Activated naive CD8-positive, alpha-beta T cell treated with anti-CD3 and anti-CD28 coated beads, Interleukin-2, amount 50 U/mL, for 24 hours (primary cell): ENCODE measurements around the gene ANKRD13D.

Experiments used
- ATAC-seq: fragments of 150-1000 bp; cut with Tn5 transposase; one replicate; pipeline ENCODE4 v1.10.0; 2021
- DNase-seq: peaks from one replicate; pipeline ENCODE4 v3.0.0; 2021
- H3K27ac Mint-ChIP-seq: one replicate; pipeline ENCODE4 v1.8.0; 2021; ENCODE audit warnings: mild to moderate bottlenecking, mixed read lengths
- H3K27me3 Mint-ChIP-seq: one replicate; pipeline ENCODE4 v1.8.0; 2021; ENCODE audit warnings: mixed read lengths
- H3K36me3 Mint-ChIP-seq: one replicate; pipeline ENCODE4 v1.8.0; 2021; ENCODE audit warnings: low read depth, mixed read lengths
- H3K4me1 Mint-ChIP-seq: one replicate; pipeline ENCODE4 v1.8.0; 2021; ENCODE audit warnings: mixed read lengths
- H3K4me3 Mint-ChIP-seq: one replicate; pipeline ENCODE4 v1.8.0; 2021; ENCODE audit warnings: mild to moderate bottlenecking, moderate library complexity, mixed read lengths
- H3K9me3 Mint-ChIP-seq: one replicate; pipeline ENCODE4 v1.8.0; 2021; ENCODE audit warnings: mixed read lengths

The ANKRD13D gene

GRCh38 chr11:67289226-67289650, at the start of gene ANKRD13D:
TSS of gene ANKRD13D (plus strand) at chr11:67289303. CDS start at chr11:67289461, 158 bp downstream.
- H3K27ac Mint-ChIP-seq, result peak within 1 kb of the TSS; percentile 93
- peak within 1 kb of the TSS; percentile 85 for H3K4me3 Mint-ChIP-seq
- H3K27me3 Mint-ChIP-seq, result no peaks in the 10 kb centered on the region
- ATAC-seq (peak; percentile 26), DNase-seq (peak; percentile 63)
- peaks cover 34% of the 10 kb centered on the region for H3K36me3 Mint-ChIP-seq
- H3K4me1 Mint-ChIP-seq, result peaks cover 57% of the 10 kb centered on the region
- no peaks in the 10 kb centered on the region for H3K9me3 Mint-ChIP-seq

- peak overlapping the region; percentile 96 for H3K4me3 Mint-ChIP-seq
These were observed 49.1 kb upstream of the ANKRD13D start for GRCh38 chr11:67239783-67240575.

GRCh38 chr11:67240576-67241389, 48.3 kb upstream of the ANKRD13D start:
- DNase-seq (peak; percentile 84), ATAC-seq (peak; percentile 41)
- Mint-ChIP-seq H3K36me3 (peaks cover 46% of the 10 kb centered on the region), H3K27ac (peak overlapping the region; percentile 99), H3K9me3 (no peaks in the 10 kb centered on the region), H3K4me1 (peaks cover 44% of the 10 kb centered on the region), H3K4me3 (peak overlapping the region; percentile 96), H3K27me3 (no peaks in the 10 kb centered on the region)

More at GRCh38 chr11:67239783-67240575, 49.1 kb upstream of the ANKRD13D start:
- Mint-ChIP-seq H3K4me1 (peaks cover 43% of the 10 kb centered on the region), H3K36me3 (peaks cover 39% of the 10 kb centered on the region), H3K27me3 (no peaks in the 10 kb centered on the region), H3K27ac (peak overlapping the region; percentile 99), H3K9me3 (no peaks in the 10 kb centered on the region)
- peak; percentile 93 for DNase-seq
- ATAC-seq, result peak; percentile 95

- no peaks in the 10 kb centered on the region for H3K27me3 Mint-ChIP-seq
- no peaks in the 10 kb centered on the region for H3K9me3 Mint-ChIP-seq
- ATAC-seq (no peak), DNase-seq (no peak)
- H3K4me1 Mint-ChIP-seq, result peaks cover 46% of the 10 kb centered on the region
- peak overlapping the region; percentile 99 for H3K27ac Mint-ChIP-seq
- H3K4me3 Mint-ChIP-seq, result peak overlapping the region; percentile 96
- H3K36me3 Mint-ChIP-seq, result peaks cover 58% of the 10 kb centered on the region
These were observed 46.6 kb upstream of the ANKRD13D start for GRCh38 chr11:67242548-67242947.

GRCh38 chr11:67243051-67243450, 46.1 kb upstream of the ANKRD13D start:
- H3K4me1 Mint-ChIP-seq, result peaks cover 46% of the 10 kb centered on the region
- H3K9me3 Mint-ChIP-seq, result no peaks in the 10 kb centered on the region
- peak overlapping the region; percentile 99 for H3K27ac Mint-ChIP-seq
- peaks cover 63% of the 10 kb centered on the region for H3K36me3 Mint-ChIP-seq
- ATAC-seq, result no peak
- DNase-seq, result no peak
- H3K27me3 Mint-ChIP-seq, result no peaks in the 10 kb centered on the region
- peak overlapping the region; percentile 96 for H3K4me3 Mint-ChIP-seq

- H3K4me3 Mint-ChIP-seq, result no peak overlapping the region
These were observed 44.1 kb upstream of the ANKRD13D start for GRCh38 chr11:67245046-67245445.

GRCh38 chr11:67247946-67248550, 41.1 kb upstream of the ANKRD13D start:
- Mint-ChIP-seq H3K36me3 (peaks cover 80% of the 10 kb centered on the region), H3K9me3 (no peaks in the 10 kb centered on the region), H3K4me1 (peaks cover 38% of the 10 kb centered on the region), H3K27me3 (no peaks in the 10 kb centered on the region), H3K4me3 (no peak overlapping the region), H3K27ac (no peak overlapping the region)
- ATAC-seq (no peak), DNase-seq (no peak)

More at GRCh38 chr11:67245046-67245445, 44.1 kb upstream of the ANKRD13D start:
- Mint-ChIP-seq H3K27me3 (no peaks in the 10 kb centered on the region), H3K27ac (peak overlapping the region; percentile 11), H3K9me3 (no peaks in the 10 kb centered on the region), H3K36me3 (peaks cover 80% of the 10 kb centered on the region), H3K4me1 (peaks cover 41% of the 10 kb centered on the region)
- DNase-seq, result no peak
- no peak for ATAC-seq

- Mint-ChIP-seq H3K9me3 (no peaks in the 10 kb centered on the region), H3K27ac (peak overlapping the region; percentile 32), H3K4me3 (no peak overlapping the region), H3K36me3 (peaks cover 82% of the 10 kb centered on the region), H3K27me3 (no peaks in the 10 kb centered on the region), H3K4me1 (peaks cover 37% of the 10 kb centered on the region)
- no peak for DNase-seq
- no peak for ATAC-seq
These were observed 40.5 kb upstream of the ANKRD13D start for GRCh38 chr11:67248653-67249052.

- ATAC-seq, result no peak
- DNase-seq, result no peak
- peaks cover 82% of the 10 kb centered on the region for H3K36me3 Mint-ChIP-seq
These were observed 38.8 kb upstream of the ANKRD13D start for GRCh38 chr11:67250059-67251043.

GRCh38 chr11:67251841-67252240, 37.3 kb upstream of the ANKRD13D start:
- peak overlapping the region; percentile 65 for H3K27ac Mint-ChIP-seq
- H3K27me3 Mint-ChIP-seq, result no peaks in the 10 kb centered on the region
- H3K36me3 Mint-ChIP-seq, result peaks cover 80% of the 10 kb centered on the region
- H3K9me3 Mint-ChIP-seq, result no peaks in the 10 kb centered on the region
- peaks cover 27% of the 10 kb centered on the region for H3K4me1 Mint-ChIP-seq
- DNase-seq (no peak), ATAC-seq (no peak)
- H3K4me3 Mint-ChIP-seq, result no peak overlapping the region

More at GRCh38 chr11:67250059-67251043, 38.8 kb upstream of the ANKRD13D start:
- peaks cover 31% of the 10 kb centered on the region for H3K4me1 Mint-ChIP-seq
- H3K27me3 Mint-ChIP-seq, result no peaks in the 10 kb centered on the region
- no peaks in the 10 kb centered on the region for H3K9me3 Mint-ChIP-seq
- no peak overlapping the region for H3K27ac Mint-ChIP-seq
- H3K4me3 Mint-ChIP-seq, result no peak overlapping the region

GRCh38 chr11:67252831-67253239, 36.3 kb upstream of the ANKRD13D start:
- DNase-seq (no peak), ATAC-seq (peak; percentile 66)
- Mint-ChIP-seq H3K9me3 (no peaks in the 10 kb centered on the region), H3K27ac (peak overlapping the region; percentile 65), H3K27me3 (no peaks in the 10 kb centered on the region), H3K36me3 (peaks cover 82% of the 10 kb centered on the region), H3K4me3 (no peak overlapping the region), H3K4me1 (peaks cover 27% of the 10 kb centered on the region)

- ATAC-seq (peak; percentile 32), DNase-seq (no peak)
- Mint-ChIP-seq H3K4me1 (peaks cover 29% of the 10 kb centered on the region), H3K4me3 (no peak overlapping the region), H3K27me3 (no peaks in the 10 kb centered on the region), H3K27ac (peak overlapping the region; percentile 78), H3K9me3 (no peaks in the 10 kb centered on the region), H3K36me3 (peaks cover 70% of the 10 kb centered on the region)
These were observed 35.1 kb upstream of the ANKRD13D start for GRCh38 chr11:67253872-67254624.

- DNase-seq, result no peak
- Mint-ChIP-seq H3K27me3 (no peaks in the 10 kb centered on the region), H3K4me3 (no peak overlapping the region), H3K36me3 (peaks cover 63% of the 10 kb centered on the region), H3K9me3 (no peaks in the 10 kb centered on the region), H3K27ac (peak overlapping the region; percentile 78), H3K4me1 (peaks cover 25% of the 10 kb centered on the region)
- ATAC-seq, result no peak
These were observed 34.3 kb upstream of the ANKRD13D start for GRCh38 chr11:67254798-67255197.
